ENCODE results near the gene RHO.
"Not testable (repeated sequence)": the region's sequence is repeated elsewhere in the genome, so short reads cannot be mapped to it uniquely, and the experiment has no call there.

RHO gene

DNA sequence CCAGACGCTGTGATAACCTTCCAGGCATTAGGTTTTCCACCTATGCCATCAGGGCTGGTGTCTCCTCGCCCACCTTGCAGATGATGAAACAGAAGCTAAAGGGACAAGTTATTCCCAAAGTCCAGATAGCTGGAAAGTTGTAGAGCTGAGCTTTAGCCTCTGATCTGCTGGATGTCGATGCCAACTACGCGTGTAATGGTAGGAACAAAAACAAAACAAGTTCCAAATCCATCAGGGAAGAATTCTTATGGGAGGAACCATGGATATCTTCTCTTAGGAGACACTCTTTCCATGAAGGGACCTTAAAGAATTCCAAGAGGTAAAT, 28.1 kb upstream of the RHO start:
- no peak for DNase-seq

DNA sequence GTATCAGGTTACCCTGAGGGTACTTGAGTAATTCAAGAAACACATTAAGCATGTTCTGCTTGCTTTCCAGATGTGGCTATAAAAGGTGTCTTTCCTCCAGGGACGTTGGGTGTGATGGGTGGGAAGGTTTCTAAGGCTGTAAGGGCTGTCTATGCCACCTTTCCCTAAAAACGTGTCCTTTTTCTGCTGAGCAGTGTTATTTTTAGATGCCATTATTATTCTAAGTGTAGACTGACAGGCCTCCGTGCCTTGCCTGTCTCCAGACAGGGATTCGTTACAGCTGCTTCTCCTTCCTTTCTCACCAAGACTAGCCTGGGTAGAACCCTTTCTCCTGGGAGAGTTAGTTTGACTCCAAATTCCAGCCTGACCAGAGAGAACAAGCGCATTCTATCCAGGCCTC, 26.8 kb upstream of the RHO start:
- DNase-seq = no peak

GRCh38 chr3:129502641-129503408, 25.6 kb upstream of the RHO start:
- DNase-seq = no peak

- DNase-seq = no peak
Measured at GRCh38 chr3:129503471-129504291, 24.8 kb upstream of the RHO start.

DNA sequence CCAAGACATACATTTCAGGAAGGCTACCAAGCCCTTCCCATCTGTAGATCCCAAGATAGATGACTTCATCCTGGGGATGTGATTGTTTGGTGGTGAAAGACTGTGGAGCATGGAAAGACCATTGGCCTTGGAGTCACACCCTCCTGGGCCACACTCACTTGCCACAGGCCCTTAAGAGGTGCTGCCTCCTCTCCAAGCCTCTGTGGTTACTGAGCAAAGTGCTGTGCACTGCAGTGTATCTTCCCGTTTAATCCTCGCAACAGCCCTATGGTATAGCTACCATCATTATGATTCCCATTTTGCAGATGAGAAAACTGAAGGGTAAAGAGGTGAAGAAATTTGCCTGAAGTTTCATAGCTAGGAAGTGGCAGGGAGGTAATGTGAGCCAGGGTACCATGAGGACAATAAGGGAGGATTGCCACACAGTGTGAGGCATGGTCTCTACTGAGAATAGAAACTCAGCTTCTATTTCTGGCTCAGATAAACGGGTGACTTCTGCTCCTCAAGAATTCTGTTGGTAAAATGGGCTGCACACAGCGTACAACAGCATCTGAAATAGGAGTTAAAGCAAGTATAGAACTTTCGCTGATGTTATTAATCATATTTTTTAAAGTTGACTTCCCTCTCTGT, 23.9 kb upstream of the RHO start:
- DNase-seq = no peak

DNA sequence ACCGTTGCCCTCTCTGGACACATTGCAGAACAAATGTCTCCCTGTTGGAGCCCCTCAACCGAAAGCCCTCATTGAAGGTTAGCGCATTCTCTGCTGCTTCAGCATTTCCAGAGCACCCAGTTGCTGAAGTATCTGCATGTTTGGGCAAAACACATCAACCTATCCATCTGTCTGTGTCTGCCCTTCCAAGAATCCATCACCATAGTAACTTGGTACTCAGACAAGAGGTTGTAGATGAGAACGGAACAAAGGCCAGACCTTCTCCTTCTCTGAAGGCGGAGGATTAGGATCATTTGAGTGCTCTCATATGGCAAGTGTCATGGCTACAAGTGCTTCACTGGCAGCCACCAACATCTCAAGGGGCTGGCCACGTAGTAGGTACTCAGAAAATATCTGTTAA, 23.1 kb upstream of the RHO start:
- no peak for DNase-seq

GRCh38 chr3:129506231-129506742, 22.2 kb upstream of the RHO start:
- DNase-seq = no peak

GRCh38 chr3:129507181-129507831, 21.1 kb upstream of the RHO start:
- DNase-seq = no peak

DNA sequence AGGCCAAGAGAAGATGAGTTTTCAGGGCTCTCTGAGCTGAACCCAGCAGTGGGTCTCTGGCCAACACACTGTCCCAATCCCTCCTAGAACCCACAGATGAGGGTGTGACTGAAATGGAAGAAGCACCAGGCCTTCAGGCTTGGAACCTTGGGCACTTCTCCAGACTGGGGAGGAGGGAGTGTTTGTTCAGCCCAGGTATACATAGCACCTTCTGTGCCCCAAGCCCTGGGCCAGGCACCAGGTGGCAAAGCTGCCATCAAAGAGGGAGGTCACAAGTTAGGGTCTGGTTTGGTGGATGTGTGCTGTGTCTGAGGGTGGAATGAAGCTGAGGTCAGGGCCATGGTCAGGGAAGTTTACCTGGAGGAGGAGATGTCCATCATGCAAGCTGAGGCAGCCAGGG, 15.8 kb upstream of the RHO start:
- no peak for DNase-seq

- no peak for DNase-seq
Measured at GRCh38 chr3:129513705-129514104, 14.7 kb upstream of the RHO start.

DNA sequence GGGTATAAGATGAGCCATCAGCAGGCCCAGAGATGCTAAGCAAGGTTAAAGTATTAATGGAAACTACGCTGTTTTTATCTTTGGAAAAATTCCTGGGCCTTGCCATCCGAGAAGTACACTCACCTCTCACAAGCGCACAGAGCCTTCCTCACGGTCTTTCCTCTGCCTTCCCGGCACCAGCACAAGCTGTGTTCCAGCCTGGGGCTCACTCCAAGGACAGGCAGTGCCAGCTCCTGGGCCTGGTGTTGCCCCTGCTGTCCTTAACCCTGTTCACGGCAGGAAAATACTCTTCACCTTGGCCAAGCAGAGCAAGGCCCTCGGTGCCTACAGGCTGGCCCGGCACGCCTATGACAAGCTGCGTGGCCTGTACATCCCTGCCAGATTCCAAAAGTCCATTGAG, 14.3 kb upstream of the RHO start:
- no peak for DNase-seq

DNA sequence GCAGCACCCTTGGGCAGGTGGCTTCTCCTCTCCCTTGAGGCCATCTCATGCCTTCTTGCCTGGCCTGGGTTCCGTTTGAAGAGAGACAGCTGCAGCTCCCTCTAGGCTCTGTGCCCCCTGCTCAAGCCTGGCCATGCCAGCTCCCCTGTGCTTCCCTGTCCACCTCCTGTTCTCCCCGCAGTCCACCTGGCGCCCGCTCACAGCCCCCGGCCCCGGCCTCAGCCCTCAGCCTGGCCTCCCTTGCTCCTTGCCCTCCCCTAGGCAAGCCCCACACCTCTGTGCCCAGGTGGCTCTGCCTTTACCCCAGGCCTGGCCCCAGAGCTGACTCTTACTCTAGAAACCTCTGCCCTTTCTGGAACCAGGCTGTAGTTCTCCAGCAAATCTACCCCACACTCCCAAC, 13.9 kb upstream of the RHO start:
- no peak for DNase-seq

GRCh38 chr3:129515108-129515820, 13.2 kb upstream of the RHO start:
- DNase-seq = not testable (repeated sequence)

DNA sequence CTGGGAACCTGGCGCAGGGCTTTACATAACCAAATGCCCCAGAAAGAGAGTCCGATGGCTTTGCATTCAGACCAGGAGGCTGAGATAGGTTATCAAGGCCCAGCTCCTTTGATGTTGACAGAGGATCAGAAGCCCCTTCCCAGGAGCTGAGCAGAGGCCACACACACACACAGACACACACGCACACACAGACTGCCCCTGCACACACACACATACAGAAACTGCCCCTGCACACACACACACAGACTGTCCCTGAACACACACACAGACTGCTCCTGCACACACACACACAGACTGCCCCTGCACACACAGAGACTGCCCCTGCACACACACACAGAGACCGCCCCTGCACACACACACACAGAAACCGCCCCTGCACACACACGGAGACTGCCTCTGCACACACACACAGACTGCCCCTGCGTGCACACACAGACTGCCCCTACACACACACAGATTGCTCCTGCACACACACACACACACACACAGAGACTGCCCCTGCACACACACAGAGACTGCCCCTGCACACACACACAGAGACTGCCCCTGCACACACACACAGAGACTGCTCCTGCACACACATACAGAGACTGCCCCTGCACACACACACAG, 12.5 kb upstream of the RHO start:
- DNase-seq = not testable (repeated sequence)

DNA sequence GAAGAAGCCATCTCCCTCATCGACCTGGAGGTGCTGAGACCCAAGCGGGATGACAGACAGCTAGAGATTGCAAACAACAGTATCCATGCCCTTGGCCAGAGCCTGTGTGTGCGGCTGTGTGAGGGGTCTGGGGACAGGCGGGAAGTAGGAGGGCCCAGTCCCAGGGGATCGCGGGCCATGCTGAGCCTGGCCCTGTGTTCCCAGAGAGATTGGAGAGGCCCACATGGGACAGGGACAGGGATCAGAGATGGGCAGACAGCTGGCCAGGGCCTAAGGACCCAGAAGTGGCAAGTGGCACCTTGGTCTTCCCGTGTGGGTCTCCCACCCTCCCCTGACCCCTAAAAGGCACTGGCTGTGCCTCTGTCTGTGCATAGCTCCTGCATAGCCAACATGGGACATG, 10.9 kb upstream of the RHO start:
- no peak for DNase-seq

DNA sequence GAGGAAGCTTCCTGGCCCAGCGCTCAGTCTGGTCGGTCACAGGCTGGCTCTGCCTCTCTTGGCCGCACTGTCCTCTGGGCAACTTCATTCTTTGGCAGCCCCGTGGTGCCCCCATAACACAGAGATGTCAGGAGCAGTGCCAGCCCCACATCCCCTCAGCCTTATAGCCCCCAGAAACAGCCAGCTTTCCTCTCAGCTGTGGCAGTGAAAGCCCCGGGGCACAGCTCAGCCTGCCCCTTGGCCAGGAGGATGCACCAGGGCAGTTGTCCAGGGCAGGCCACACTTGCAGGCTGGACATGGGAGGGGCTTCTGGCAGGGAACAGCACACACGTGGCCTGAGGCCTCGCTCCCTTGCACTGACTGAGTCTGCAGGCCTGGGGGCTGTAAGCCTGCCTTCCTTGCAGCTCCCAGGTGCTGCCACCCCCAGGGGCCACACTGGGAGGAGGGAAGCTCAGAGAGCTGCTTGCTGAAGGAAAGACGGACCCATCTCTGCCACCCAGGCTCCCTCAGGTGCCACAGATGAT, 10.3 kb upstream of the RHO start:
- no peak for DNase-seq

GRCh38 chr3:129518581-129518980, 9.9 kb upstream of the RHO start:
- no peak for DNase-seq

DNA sequence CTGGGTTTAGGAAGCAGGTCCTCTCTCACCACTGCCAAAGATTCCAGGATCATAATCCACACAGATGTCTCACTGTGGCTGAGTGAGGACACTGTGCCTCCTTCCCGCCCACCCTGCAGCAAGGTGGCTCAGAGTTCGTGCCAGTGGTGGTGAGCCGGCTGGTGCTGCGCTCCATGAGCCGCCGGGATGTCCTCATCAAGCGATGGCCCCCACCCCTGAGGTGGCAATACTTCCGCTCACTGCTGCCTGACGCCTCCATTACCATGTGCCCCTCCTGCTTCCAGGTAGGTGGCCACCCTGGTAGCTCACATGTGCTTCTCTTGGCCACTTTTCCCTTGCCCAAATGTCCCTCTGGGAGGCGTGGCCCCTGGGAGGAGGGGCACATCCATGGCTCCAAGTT, 9.0 kb upstream of the RHO start:
- DNase-seq = no peak

- DNase-seq = no peak
Measured at GRCh38 chr3:129519896-129520715, 8.3 kb upstream of the RHO start.

DNA sequence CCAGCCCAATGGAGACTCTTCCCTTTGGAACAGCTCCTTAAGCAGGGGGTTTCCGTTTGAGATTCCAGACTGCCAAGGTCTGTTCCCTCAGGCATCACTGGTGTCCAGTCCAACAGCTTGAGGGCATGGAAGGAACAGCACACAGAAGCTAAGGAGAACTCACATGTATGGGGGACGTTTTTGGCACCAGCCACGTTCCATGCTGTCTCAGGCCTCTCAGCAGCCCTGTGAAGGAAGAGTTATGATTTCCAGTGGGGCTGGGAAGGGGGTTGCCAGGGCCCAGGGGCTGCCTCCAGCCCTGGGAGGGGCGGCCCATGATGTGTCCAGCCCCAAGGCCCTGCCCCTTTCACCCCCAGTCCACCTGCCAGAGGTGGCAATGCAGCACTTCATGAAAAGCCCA, 7.5 kb upstream of the RHO start:
- DNase-seq = no peak

- DNase-seq = no peak
Measured at GRCh38 chr3:129521611-129522010, 6.8 kb upstream of the RHO start.
